Vagina (tissue), 2 donors: ENCODE results near the gene SNTB2.

Experiments used
- CTCF ChIP-seq, 3 experiments: fragments of 450-650 bp in 2 of 3; fragments of 200-600 bp in 1 of 3; sonication (generic) in 1 of 3; IDR thresholded peaks; one replicate each; pipeline ENCODE4 v1.5.1; 2017 to 2019; ENCODE audit warnings: antibody characterized with exemption in 3 of 3, mild to moderate bottlenecking in 2 of 3, moderate library complexity in 2 of 3
- POLR2A ChIP-seq, 2 donors: fragments of 450-650 bp; IDR thresholded peaks; one replicate each; pipeline ENCODE4 v1.6.1; 2017; ENCODE audit warnings: antibody characterized with exemption in 2 of 2, mild to moderate bottlenecking in 2 of 2, moderate library complexity in 2 of 2
- POLR2AphosphoS5 ChIP-seq, 2 donors: sonication (generic); formaldehyde crosslinking; IDR thresholded peaks; one replicate each; pipeline ENCODE4 v1.9.0; 2017; ENCODE audit warnings: antibody characterized with exemption in 2 of 2, mild to moderate bottlenecking in 2 of 2, low read depth in 1 of 2; ENCODE audit not compliant: insufficient read depth in 1 of 2

- TF ChIP-seq CTCF (IDR thresholded peaks at IDR 0.05) (no peak), POLR2AphosphoS5 (IDR thresholded peaks at IDR 0.05; ENCODE audit: insufficient read depth in 1 of 2, low read depth in 1 of 2) (no peak), POLR2A (IDR thresholded peaks at IDR 0.05) (no peak)
These were observed 124.8 kb downstream of the SNTB2 start for GRCh38 chr16:69311533-69312387.
